Measurements from ENCODE around the gene GDAP2.

- TF ChIP-seq REST (IDR thresholded peaks at IDR 0.05; ENCODE audit: insufficient read depth in 1 of 2, low read depth in 2 of 2, low read length in 1 of 2): no peak
- no peak for TF ChIP-seq CTCF (IDR thresholded peaks at IDR 0.05)
- TF ChIP-seq SIN3A (IDR thresholded peaks at IDR 0.05; ENCODE audit: borderline replicate concordance, insufficient read depth, low read depth, low read length): no peak
Measured at GRCh38 chr1:117899801-117900200, 29.6 kb downstream of the GDAP2 start.
